Upper lobe of left lung (tissue), 4 donors: ENCODE data around the gene CNTNAP2.

ENCODE experiments used
- CTCF ChIP-seq, 6 experiments: fragments of 450-650 bp in 4 of 6; fragments of 200-600 bp in 2 of 6; sonication (generic) in 2 of 6; IDR thresholded peaks; one replicate each; pipeline ENCODE4 v1.5.1; 2016 to 2019; ENCODE audit warnings: antibody characterized with exemption in 6 of 6
- POLR2AphosphoS5 ChIP-seq, 2 donors: sonication (generic); formaldehyde crosslinking; IDR thresholded peaks; one replicate each; pipeline ENCODE4 v1.5.1; 2017; ENCODE audit warnings: antibody characterized with exemption in 2 of 2

GRCh38 chr7:147670759-147671158, 1554.2 kb downstream of the CNTNAP2 start:
- TF ChIP-seq POLR2AphosphoS5 (IDR thresholded peaks at IDR 0.05) (no peak), CTCF (IDR thresholded peaks at IDR 0.05) (no peak)
